ENCODE results near the gene DYNLRB1.

Gene DYNLRB1

DNA sequence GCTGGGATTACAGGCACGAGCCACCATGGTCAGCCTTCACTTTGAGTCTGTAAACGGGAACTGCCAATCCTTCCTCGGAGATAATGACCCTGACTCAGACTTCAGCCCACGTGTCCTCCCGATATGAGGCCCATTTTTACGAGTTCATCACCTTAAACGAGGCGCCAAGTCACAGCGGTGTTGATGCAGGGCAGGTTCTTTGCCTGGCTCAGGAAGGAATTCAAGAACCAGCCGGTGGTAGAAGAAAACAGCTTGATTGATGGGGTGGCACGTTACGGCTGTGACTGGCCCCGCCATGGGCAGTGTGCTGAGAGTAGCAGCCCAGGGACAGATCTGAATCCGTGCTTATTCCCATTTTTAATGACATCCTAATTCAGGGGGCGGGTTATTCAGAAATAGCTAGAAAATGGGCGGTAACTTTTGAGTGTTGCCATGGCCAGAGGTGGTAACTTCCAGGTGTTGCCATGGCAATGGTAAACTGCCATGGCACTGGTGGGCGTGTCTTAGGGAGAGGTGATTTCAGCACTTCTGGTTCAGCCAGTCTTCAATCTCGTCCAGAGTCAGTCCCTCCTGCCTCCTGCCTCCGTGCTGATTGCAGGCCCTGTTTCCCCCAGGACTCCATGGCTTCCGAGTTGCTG lies 33.2 kb downstream of the DYNLRB1 start:
- no peak overlapping the region for H3K27ac Mint-ChIP-seq
- peaks cover 3% of the 10 kb centered on the region for H3K4me1 Mint-ChIP-seq (ENCODE audit: low read depth)
- no peaks in the 10 kb centered on the region for H3K36me3 Mint-ChIP-seq (ENCODE audit: low read depth)
- H3K4me3 Mint-ChIP-seq: no peak overlapping the region
- H3K9me3 Mint-ChIP-seq: no peaks in the 10 kb centered on the region
- no peaks in the 10 kb centered on the region for H3K27me3 Mint-ChIP-seq (ENCODE audit: low read depth)

DNA sequence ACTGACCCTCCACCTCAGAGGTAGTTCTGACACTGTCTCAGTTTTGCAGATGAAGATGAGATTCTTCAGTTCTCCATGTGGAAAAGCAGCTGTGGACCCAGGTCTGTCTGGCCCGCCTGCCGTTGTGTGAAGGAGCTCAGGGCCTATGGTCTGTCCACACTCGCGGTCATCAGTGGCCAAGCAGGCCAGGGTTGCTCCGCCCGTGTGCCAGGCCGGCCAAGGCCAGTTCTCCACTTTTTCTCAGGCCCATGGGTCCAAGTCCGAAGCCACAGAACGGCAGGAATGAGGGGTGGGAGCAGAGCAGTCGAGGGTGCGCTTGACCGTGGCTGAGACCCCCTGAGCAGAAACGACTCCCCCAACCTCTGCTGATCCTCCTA lies 33.7 kb downstream of the DYNLRB1 start:
- Mint-ChIP-seq H3K36me3 (ENCODE audit: low read depth) (no peaks in the 10 kb centered on the region), H3K9me3 (no peaks in the 10 kb centered on the region), H3K27me3 (ENCODE audit: low read depth) (no peaks in the 10 kb centered on the region), H3K4me1 (ENCODE audit: low read depth) (no peaks in the 10 kb centered on the region), H3K27ac (no peak overlapping the region), H3K4me3 (no peak overlapping the region)

DNA sequence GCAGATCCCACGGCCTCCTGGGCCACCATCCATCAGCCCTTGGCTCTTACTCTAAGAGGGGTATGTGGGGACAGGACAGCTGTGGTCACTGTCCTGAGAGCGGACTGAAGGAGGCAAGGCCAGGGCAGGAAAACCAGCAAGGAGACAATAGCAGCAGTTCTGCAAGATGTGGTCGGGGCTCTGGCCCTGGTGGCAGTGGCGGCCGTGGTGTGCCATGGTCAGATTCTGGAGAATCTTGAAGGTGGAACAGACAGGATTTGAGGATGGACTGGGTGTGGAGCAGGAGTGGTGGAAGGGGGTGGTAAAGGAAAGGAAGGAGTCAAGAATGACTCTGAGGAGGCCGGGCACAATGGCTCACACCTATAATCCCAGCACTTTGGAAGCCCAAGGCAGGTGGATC lies 36.3 kb downstream of the DYNLRB1 start:
- no peaks in the 10 kb centered on the region for H3K9me3 Mint-ChIP-seq
- H3K27ac Mint-ChIP-seq: no peak overlapping the region
- peaks cover 8% of the 10 kb centered on the region for H3K4me1 Mint-ChIP-seq (ENCODE audit: low read depth)
- H3K27me3 Mint-ChIP-seq (ENCODE audit: low read depth): no peaks in the 10 kb centered on the region
- no peak overlapping the region for H3K4me3 Mint-ChIP-seq
- no peaks in the 10 kb centered on the region for H3K36me3 Mint-ChIP-seq (ENCODE audit: low read depth)

DNA sequence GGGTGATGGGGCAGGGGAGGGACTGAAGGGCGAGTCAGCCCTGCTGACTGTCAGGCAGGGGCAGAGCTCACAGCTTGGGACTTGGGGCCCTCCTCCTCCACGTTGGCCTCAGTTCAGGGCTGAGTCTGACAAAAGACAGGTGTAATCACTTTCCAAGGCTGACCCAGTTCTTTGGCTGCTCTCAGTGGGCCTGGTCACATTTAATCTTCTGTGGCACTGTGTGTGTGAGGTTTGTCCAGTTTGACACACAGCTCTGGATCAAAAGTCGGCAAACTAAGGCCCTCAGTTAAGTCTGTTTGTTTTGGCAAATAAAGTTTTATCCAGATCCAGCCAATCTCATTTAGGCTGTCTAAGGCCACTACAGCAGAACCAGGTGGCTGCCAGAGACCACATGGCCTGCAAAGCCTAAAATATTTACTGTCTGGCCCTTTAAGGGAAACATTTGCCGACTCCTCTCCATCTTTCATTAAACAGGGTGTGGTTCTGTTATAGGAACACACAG lies 37.2 kb downstream of the DYNLRB1 start:
- H3K27ac Mint-ChIP-seq: no peak overlapping the region
- H3K27me3 Mint-ChIP-seq (ENCODE audit: low read depth): no peaks in the 10 kb centered on the region
- H3K4me3 Mint-ChIP-seq: no peak overlapping the region

DNA sequence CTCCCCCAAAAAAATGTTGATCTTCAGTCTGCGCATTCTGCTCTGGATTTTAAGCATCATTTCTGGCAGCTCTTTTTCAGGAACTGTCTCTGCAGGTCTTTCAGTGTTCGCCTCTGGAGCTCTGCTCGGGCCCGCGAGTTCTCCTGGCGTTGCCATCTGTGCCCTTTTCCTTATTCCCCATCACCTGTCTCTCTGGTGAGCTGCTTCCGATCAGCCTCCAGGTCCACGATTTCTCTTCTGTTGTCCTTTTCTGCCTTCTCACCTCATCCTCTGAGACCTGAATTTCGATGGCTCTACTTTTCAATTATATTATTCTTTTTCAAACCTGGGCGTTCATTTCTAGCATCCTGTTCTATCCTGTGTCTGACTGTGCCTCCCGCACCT lies 41.7 kb downstream of the DYNLRB1 start:
- Mint-ChIP-seq H3K27ac (peak overlapping the region; percentile 91), H3K4me1 (ENCODE audit: low read depth) (peaks cover 19% of the 10 kb centered on the region), H3K4me3 (peak overlapping the region; percentile 89), H3K9me3 (no peaks in the 10 kb centered on the region), H3K27me3 (ENCODE audit: low read depth) (no peaks in the 10 kb centered on the region), H3K36me3 (ENCODE audit: low read depth) (peaks cover 1% of the 10 kb centered on the region)

More for the DNA sequence above, 37.2 kb downstream of the DYNLRB1 start:
- H3K9me3 Mint-ChIP-seq: no peaks in the 10 kb centered on the region
- no peaks in the 10 kb centered on the region for H3K36me3 Mint-ChIP-seq (ENCODE audit: low read depth)
- H3K4me1 Mint-ChIP-seq (ENCODE audit: low read depth): peaks cover 14% of the 10 kb centered on the region

DNA sequence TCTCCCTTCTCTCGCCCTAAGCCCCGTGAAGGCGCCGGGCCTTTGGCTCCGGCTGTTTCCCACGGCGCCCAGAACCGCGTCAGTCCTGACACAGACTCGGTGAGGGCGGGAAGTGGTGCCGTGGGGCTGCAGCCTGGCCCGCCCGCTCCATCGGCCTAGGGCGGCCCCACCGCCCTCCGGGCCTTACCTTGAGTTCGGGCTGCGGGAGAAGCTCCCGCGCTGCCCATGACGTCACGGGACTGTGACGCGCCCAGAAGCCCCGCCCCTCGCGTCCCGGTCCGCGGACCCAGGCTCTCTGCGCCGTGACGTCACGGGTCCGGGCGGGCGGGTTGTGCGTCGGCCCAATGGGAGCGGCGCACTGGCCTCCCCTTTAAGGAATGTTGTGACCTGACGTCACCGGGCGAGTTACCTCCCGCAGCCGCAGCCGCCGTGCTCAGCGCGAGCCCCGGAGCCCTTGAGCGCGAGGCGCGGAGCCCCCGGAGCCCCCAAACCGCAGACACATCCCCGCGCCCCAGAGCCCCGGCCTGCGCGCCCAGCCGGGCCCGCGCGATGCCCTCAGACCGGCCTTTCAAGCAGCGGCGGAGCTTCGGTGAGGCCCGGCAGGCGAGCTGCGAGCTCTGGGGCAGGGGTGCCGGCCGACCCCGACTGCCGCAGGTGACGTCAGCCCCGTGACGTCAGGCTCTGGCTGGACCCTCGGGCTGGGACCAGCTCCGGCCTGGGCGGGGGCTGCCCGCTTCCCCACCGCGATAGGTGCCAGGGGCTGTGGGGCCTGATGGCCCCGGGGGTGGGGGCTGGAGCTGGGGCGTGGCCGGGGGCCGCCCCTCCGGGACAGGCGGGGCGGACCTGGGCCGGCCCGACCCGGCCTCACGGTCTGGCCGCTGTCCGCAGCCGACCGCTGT lies 42.3 kb downstream of the DYNLRB1 start, which contains the start of gene MAP1LC3A:
MAP1LC3A (plus strand) TSS at position 399 of the 899 bp plus-strand sequence; CDS start at position 550, 151 bp downstream.
- Mint-ChIP-seq H3K27ac (peak within 1 kb of the TSS; percentile 91), H3K36me3 (ENCODE audit: low read depth) (peaks cover 1% of the 10 kb centered on the region), H3K4me1 (ENCODE audit: low read depth) (peaks cover 19% of the 10 kb centered on the region), H3K9me3 (no peaks in the 10 kb centered on the region), H3K27me3 (ENCODE audit: low read depth) (no peaks in the 10 kb centered on the region), H3K4me3 (peak within 1 kb of the TSS; percentile 89)

DNA sequence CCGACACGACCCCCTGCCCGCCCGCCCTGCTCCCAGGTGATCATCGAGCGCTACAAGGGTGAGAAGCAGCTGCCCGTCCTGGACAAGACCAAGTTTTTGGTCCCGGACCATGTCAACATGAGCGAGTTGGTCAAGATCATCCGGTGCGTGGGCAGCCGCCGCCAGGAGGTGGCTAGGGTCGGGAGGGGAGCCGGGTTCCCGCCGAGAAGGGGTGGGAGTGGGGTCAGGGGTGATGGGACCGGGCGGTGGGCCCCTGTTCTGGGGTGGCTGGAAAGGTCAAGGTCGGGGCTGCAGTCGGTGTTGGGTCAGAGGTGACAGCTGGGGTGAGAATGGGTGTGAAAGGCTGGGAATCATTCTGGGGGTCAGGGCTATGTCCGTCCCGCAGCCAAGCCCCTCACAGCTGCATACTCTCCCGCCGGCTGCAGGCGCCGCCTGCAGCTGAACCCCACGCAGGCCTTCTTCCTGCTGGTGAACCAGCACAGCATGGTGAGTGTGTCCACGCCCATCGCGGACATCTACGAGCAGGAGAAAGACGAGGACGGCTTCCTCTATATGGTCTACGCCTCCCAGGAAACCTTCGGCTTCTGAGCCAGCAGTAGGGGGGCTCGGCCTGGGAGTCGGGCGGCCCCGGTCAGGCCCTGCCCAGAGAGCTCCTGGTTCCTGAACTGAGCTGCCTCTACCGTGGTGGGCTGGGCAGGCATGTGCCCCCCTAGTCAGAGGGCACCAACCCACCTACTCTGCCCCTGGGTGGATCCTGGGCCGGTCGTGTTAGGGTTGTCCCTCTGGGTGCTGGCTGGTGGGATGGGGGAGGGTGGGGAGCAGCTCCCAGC lies 43.3 kb downstream of the DYNLRB1 start:
- H3K27ac Mint-ChIP-seq: peak overlapping the region; percentile 36
- H3K9me3 Mint-ChIP-seq: no peaks in the 10 kb centered on the region

DNA sequence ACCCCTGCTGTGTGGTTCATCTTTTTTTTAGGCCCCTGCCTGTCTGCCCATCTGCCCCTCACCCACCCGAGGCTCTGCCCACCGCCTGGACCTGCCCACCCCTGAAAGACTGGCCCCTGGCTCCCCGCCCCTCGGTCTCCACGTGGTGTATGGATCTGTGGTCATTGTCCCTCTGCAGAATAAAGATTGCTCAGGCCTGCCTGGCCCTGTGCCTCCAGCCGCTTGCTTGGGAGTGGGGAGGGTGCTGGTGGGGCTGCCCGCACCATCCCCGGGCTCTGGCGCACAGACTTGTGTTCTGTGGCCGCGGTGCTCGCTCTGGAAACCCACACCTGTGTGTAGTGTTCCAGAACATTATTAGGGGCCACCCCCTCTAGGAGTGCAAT lies 43.9 kb downstream of the DYNLRB1 start:
- Mint-ChIP-seq H3K27me3 (ENCODE audit: low read depth) (no peaks in the 10 kb centered on the region), H3K4me1 (ENCODE audit: low read depth) (peaks cover 21% of the 10 kb centered on the region), H3K4me3 (peak overlapping the region; percentile 61), H3K9me3 (no peaks in the 10 kb centered on the region), H3K36me3 (ENCODE audit: low read depth) (peaks cover 1% of the 10 kb centered on the region), H3K27ac (peak overlapping the region; percentile 55)

More for the DNA sequence above, 43.3 kb downstream of the DYNLRB1 start:
- Mint-ChIP-seq H3K4me3 (peak overlapping the region; percentile 40), H3K4me1 (ENCODE audit: low read depth) (peaks cover 20% of the 10 kb centered on the region), H3K36me3 (ENCODE audit: low read depth) (peaks cover 1% of the 10 kb centered on the region), H3K27me3 (ENCODE audit: low read depth) (no peaks in the 10 kb centered on the region)

DNA sequence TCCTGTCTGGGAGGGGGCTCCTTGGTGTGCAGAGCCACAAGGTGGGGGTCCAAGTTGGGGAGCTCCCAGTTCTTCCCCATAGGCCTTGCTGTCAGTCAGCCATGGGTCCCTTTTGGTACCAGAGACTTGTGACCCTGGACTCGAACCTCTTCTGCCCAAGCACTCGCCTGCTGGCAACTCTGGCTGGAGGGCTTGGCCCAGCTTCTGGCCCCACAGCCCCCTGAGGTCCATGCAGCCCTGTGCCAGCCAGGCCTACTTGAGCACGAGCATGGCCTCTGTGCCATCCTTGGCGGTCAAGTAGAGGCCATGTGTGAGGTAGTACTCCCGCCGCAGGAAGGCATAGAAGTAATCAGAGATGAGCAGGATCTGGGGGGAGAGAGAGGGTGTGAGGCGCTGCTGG lies 44.4 kb downstream of the DYNLRB1 start:
- H3K9me3 Mint-ChIP-seq: no peaks in the 10 kb centered on the region
- H3K4me3 Mint-ChIP-seq: no peak overlapping the region
- no peak overlapping the region for H3K27ac Mint-ChIP-seq
- peaks cover 1% of the 10 kb centered on the region for H3K36me3 Mint-ChIP-seq (ENCODE audit: low read depth)
- no peaks in the 10 kb centered on the region for H3K27me3 Mint-ChIP-seq (ENCODE audit: low read depth)
- H3K4me1 Mint-ChIP-seq (ENCODE audit: low read depth): peaks cover 22% of the 10 kb centered on the region

DNA sequence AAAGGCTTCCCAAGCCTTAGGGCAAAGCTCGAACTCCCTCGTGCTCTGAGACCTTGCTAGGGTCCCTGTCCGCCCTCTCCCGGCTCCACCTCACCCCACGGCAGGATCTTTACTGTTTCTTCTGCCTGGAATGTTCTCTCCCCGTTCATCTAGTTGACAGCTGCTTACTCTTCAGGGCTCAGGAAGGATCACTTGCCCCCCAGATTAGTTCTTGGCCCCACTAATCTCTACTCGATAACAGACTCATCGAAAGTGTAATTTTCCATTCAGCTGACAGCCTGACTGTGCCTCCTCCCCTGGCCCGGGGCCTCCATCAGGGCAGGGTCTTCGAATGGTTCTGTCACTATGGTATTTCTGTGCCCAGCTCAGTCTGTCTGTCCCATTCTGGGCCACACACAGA lies 45.4 kb downstream of the DYNLRB1 start:
- peak overlapping the region; percentile 75 for H3K27ac Mint-ChIP-seq
- peaks cover 23% of the 10 kb centered on the region for H3K4me1 Mint-ChIP-seq (ENCODE audit: low read depth)
- peak overlapping the region; percentile 33 for H3K4me3 Mint-ChIP-seq
- H3K36me3 Mint-ChIP-seq (ENCODE audit: low read depth): peaks cover 1% of the 10 kb centered on the region
- H3K9me3 Mint-ChIP-seq: no peaks in the 10 kb centered on the region
- no peaks in the 10 kb centered on the region for H3K27me3 Mint-ChIP-seq (ENCODE audit: low read depth)

DNA sequence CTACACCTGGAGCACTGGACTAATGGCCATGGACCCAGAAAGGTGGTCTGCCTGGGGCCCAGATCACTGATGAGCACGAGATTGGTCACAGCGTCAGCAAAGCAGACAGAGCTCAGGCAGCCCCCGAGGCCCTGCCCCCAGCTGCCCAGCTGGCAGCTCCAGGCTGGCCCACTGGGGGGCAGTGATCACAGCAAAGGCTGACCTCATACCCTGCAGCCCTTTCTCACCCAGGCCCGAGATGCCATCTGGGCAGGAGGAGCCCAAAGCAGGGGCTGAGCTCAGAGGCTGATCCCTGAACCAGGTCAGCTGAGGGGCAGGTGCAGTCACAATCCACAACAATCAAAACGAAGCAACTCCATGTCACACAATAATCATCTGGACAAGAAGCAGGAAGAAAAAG lies 46.4 kb downstream of the DYNLRB1 start:
- Mint-ChIP-seq H3K36me3 (ENCODE audit: low read depth) (peaks cover 1% of the 10 kb centered on the region), H3K9me3 (no peaks in the 10 kb centered on the region), H3K4me1 (ENCODE audit: low read depth) (peaks cover 15% of the 10 kb centered on the region), H3K27ac (no peak overlapping the region), H3K4me3 (no peak overlapping the region), H3K27me3 (ENCODE audit: low read depth) (no peaks in the 10 kb centered on the region)

DNA sequence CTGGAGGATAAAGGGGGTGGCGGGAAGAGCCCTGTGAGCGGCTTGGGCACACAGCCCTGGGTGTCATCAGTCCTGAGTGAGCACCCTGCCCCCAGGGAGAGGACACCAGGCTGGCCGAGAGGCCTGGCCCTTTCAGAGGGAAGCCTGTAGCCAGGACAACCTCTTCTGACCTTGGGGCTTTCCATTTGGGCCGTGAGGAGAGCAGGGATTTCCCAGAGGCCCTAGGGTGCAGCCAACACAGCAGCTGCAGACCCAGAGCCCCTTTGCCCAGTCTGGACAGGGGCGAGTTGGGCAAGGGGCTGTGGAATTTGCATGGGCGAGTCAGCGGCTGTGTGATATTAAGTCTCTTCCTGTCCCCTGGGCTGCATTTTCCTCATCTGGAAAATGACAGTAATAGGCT lies 48.6 kb downstream of the DYNLRB1 start:
- H3K9me3 Mint-ChIP-seq: no peaks in the 10 kb centered on the region
- H3K4me1 Mint-ChIP-seq (ENCODE audit: low read depth): peaks cover 9% of the 10 kb centered on the region
- no peak overlapping the region for H3K4me3 Mint-ChIP-seq
- no peaks in the 10 kb centered on the region for H3K27me3 Mint-ChIP-seq (ENCODE audit: low read depth)
- H3K36me3 Mint-ChIP-seq (ENCODE audit: low read depth): peaks cover 4% of the 10 kb centered on the region
- no peak overlapping the region for H3K27ac Mint-ChIP-seq

DNA sequence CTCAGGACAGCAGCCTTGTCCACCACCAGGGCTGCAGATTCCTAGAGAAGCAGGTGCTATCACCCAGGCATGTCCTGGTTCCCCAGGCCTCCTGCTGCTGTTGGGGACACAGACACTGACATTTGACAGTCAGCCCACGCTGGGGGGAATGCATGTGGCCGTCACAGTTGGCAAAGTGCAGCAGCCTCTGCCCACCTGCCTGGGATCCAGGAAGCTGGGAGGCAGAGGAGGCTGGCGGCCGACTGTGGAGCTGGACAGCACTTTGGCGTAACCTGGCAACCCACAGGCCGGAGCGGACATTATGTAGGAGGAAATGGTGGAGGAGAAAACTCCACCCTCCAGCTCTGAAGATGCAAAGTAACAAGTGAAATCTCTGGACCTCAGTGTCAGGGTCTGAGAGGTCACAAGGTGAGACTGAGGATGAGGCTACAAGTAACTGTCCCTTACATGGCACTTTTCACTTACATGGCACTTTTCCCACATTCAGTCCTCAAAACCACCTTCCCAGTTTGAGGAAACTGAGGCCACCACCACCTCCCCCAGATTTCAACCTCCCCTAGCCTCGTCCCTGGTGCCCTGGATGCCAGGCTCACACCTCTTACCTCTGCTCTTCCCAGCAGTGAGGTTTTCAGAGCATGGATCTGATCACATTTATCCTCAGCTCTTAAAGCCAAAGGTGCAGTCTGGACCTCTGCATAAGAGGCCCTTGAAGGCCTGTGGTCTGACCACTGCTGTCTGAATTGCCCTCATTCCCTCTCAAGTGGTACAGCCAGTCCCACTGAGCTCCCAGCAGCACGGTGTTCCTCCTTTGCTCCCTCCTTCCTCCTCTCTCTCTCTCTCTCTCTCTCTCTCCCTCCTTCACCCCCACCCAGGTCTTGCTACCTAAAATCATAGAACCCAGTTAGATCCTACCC lies 51.0 kb downstream of the DYNLRB1 start:
- Mint-ChIP-seq H3K27me3 (ENCODE audit: low read depth) (no peaks in the 10 kb centered on the region), H3K4me3 (no peak overlapping the region), H3K36me3 (ENCODE audit: low read depth) (peaks cover 6% of the 10 kb centered on the region), H3K4me1 (ENCODE audit: low read depth) (peaks cover 11% of the 10 kb centered on the region), H3K27ac (no peak overlapping the region), H3K9me3 (no peaks in the 10 kb centered on the region)
